Right lung (tissue), 5 donors: ENCODE results near the gene EVA1C. TPM values are rescaled to one million over a fixed set of nuclear protein-coding genes. Genes with fewer than 3 reads are reported as not detected.
A peak's percentile ranks its signal among the peaks of the same experiment; 100 is the strongest.
"Not testable (repeated sequence)": the region's sequence is repeated elsewhere in the genome, so short reads cannot be mapped to it uniquely, and the experiment has no call there.

Source experiments
- DNase-seq, 2 donors: peaks; one replicate each; pipeline ENCODE4 v3.0.0-alpha.2; 2013
- polyA plus RNA-seq, 5 donors: library from polyadenylated mRNA; unstranded; fragments of 120-200 nt; gene quantifications; one replicate each; pipeline versions ENCODE4 v1.2.1 to v1.2.3, GENCODE V29; 2013; ENCODE audit warnings: inconsistent platforms in 1 of 5, low replicate concordance in 1 of 5; ENCODE audit not compliant: insufficient read length in 5 of 5, insufficient read depth in 1 of 5

EVA1C gene
- polyA plus RNA-seq, 5 donors: 3.2 to 7.3 (median 5.2) TPM

GRCh38 chr21:32494934-32495709, 82.6 kb downstream of the EVA1C start:
- DNase-seq: no peak

GRCh38 chr21:32496568-32496967, 84.1 kb downstream of the EVA1C start:
- no peak for DNase-seq

GRCh38 chr21:32499249-32500055, 86.9 kb downstream of the EVA1C start:
- no peak for DNase-seq

- not testable (repeated sequence) for DNase-seq
Observed at GRCh38 chr21:32503641-32504040, 91.1 kb downstream of the EVA1C start.

DNA sequence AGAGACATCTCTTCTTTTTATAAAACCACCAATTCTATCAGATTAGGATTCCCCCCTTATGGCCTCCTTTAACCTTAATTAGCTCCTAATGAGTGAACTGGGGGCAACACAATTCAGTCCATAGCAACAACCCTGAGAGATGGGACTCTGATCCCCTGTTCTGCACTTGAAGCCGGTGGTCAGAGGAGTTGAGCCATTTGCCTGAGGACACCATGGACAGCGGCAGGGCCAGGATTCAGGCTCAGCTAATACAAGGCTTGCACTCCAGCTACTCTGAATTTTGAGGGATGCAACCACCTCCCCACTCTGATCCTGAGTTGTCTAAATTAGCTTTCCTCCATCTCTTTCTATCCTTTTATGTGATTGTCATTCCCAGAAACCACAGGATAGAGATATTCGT, 93.3 kb downstream of the EVA1C start:
- not testable (repeated sequence) for DNase-seq

GRCh38 chr21:32506411-32506965, 94.0 kb downstream of the EVA1C start:
- DNase-seq: not testable (repeated sequence)

- no peak for DNase-seq
Observed at GRCh38 chr21:32507342-32507919, 94.9 kb downstream of the EVA1C start.

GRCh38 chr21:32508036-32508435, 95.5 kb downstream of the EVA1C start:
- not testable (repeated sequence) for DNase-seq

DNA sequence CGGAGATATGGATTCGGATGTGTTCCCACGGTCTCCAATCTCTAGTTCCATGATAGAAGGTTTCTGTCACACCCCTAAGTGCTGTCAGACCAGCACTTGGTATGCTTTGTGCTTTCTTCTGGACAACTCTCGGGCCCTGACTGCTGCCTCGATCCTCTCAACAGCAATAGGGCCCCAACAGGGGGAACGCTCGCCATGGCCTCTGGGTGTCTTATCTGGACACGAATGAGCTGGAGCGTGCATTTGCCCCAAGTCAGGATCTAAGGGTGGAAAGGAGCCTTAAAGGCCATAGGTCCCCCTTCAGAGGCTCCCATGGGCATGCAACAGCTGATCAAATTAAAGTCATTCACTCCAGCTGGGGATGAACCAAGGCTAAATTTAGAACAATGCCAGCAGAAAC, 96.1 kb downstream of the EVA1C start:
- DNase-seq: no peak

DNA sequence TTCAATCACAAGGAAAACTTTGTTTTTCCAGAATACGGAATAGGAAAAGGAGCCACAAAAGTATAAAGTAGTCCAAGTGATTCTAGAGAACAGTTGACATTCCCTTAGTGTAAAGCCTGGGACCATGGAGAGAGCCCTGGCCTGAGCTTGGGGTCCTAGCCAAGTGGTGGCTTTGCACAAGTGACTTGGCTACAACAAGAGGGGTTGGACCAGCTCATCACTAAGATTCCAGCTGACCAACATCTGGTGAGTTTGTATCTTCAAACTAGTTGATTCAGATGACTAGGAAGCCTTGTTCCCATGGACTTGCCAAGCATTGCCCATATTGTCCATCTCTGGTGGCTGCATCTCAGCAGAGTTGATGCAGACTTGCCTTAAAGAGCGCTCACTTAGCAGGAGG, 96.5 kb downstream of the EVA1C start:
- DNase-seq: not testable (repeated sequence)

DNA sequence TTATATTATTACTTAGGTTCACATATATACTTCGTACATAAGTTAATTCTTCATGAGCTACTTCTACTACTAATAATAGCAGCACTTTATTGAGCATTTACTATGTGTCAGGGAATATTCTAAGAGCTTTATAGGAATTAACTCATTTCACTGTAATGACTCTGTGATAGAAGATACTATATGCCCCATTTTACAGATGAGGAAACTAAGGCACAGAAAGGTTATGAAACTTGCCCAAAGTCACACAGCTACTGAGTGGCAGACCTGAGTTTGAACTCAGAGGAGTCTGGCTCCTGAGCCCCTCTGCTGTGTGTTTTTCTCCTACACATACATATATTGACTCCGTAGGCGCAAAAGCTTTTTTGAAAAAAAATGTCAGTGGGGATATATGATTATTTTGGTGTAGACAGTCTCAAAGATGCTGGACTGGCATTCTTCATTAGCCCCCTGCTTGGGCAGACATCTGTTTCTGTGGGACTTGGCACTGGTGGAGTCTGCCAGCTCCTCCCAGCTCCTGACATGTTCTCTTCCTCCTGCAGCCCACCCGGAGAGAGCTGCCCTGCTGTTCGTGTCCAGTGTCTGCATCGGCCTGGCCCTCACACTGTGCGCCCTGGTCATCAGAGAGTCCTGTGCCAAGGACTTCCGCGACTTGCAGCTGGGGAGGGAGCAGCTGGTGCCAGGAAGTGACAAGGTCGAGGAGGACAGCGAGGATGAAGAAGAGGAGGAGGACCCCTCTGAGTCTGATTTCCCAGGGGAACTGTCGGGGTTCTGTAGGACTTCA, 102.0 kb downstream of the EVA1C start:
- DNase-seq: no peak

- no peak for DNase-seq
Observed at GRCh38 chr21:32515874-32516273, 103.4 kb downstream of the EVA1C start.

DNA sequence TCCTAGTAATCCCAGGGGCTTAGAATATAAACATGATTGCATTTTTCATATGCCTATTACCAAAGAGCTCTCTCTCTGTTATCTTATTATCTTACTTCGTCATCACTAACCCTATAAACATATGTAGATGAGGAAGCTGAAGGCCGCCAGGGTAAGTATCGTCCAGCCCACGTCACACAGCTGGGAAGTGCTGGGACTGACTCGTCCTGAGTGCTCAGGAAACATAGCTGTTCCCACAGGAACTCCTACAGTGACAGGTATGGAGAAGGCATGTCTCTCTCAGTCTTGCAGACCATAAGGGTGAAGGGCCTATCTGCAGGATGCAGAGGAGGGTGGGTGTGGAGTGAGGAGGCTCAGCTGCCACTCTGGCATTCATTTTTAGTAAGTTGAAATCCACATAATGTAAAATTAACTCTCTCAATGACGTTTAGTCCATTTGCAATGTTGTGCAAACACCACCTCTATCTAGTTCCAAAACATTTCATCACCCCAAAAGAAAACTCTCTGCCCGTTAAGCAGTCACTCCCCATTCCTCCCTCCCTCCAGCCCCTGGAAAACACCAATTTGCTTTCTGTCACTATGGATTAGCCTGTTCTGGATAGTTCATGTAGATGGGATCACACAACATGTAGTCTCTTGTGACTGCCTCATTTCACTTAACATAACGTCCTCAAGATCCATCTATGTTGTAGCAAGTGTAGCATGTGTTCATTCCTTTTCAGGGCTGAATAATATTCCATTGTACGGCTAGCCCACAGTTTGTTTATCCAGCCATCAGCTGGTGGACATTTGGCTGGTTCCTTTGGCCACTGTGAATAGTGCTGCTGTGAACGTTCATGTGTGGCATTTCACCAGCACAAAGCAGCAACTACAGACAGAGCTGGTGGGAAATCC, 104.5 kb downstream of the EVA1C start:
- peak; percentile 80 to 87 for DNase-seq

DNA sequence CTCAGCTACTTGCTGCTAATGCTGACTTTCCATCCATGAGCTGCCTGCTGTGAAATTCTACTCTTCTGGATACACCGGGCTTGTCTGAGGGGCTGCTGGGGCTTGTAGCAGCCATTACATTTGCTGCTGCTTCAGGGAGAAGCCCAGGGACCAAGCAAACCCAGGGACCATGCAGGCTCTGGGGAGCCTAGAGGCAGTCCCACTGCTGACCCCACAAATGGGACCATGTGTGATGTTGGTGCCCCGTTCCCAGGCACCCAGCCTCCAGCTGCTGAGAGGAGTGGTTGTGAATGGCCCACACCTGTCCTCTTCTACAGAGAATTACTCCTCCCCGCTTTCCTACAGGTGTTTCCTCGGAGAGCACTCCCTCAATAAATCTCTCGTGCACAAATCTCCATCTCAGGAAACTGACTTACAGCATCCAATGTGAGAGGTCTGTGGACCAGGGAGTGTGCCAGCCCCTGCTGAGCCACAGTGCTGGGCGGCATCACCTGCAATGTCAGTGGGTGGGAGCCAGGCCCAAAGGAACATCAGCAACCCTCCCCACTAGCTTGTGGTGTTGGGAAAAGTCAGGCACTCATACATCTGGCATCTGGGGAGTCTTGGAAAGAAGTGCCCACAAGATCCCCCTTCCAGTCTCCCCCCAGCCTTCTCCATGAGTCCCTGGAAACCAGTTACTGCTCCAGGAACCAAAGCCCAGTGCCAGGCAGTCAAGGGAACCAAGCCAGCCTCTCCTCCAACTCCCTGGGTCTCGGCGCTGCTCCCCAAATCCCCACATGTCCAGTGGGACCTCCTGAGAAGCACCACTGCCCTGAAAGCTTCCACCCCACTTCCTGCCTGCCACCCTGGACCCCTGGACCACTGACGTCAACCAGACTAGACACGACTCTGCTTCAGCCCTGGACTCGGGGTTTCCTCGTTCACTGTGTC, 107.7 kb downstream of the EVA1C start:
- no peak for DNase-seq

DNA sequence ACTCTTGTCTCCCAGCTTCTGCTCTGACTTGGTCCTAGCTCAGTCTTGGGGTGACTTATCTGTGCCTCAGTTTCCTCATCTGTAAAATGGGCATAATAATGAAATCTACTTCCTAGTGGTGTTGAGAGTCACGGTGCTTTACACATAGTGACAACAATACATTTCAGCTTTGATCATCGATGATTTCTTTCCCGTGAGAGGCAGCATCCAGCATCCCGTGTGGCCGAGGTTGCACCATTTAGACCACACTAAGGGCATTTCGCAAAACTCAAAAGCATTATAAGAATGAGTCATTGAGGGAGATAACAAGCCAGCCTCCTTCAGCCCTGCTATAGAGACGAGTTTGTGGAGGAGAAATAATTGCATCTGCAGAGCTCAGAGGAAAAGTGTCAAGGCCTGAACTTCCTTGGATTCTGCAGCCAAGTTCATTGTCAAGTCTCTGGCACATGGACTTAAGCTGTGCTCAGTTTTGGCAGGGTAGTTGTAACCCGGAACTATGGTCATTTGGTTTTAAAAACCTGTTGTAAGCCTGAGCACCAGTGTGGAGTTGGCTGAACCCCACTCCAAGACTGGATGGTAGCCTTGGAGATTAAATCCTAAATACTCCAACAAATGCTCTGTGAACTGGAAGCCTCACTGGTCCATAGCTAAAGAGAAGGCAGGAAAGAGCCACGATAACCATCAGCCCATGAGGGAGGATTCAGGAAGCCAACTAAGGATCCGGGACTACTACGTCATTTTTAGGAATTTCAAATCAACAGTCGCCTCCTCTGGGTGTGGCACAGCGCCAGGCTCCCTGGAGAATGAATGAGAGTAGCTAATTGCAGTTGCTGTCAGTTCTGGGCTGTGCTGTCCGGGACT, 108.6 kb downstream of the EVA1C start:
- peak; percentile 72 to 74 for DNase-seq

DNA sequence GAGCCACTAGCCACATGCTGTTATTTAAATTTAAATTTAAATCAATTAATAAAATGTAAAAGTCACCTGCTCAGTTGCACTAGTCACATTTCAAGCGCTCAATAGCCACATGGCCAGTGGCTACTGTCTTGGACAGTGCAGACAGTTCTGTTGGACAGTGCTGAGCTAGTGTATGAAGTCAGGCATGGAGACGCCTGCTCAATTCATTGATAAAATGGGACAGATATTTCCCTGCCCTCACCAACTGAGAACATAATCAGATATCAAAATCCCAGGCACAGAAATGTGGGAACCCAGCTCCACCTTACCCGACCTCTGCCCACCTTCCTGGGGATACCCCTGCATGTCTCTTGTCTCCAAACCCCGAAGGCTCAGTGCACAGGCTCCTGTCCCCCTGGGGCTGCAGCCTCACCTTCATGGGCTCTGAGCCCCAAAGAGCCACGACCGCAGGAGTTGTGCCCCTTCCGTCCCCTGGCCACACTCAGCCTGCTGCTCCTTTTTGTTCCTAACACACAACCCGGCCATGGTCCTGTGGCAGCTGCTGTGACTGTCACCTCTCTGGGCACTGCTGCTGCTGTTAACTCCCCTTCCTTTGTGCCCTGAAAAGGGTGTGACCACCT, 109.3 kb downstream of the EVA1C start:
- DNase-seq: no peak

- no peak for DNase-seq
Observed at GRCh38 chr21:32523463-32523862, 111.0 kb downstream of the EVA1C start.
